GM12874 (cell line): ENCODE measurements around the gene CD86.

Experiments
- TF ChIP-seq, protein P1 (sequence below): IDR thresholded peaks from 2 replicates; pipeline ENCODE4 v1.5.1; 2011; ENCODE audit warnings: low read depth, mild to moderate bottlenecking, control low read depth, low read length, moderate library complexity; ENCODE audit not compliant: insufficient read depth

Gene CD86

DNA sequence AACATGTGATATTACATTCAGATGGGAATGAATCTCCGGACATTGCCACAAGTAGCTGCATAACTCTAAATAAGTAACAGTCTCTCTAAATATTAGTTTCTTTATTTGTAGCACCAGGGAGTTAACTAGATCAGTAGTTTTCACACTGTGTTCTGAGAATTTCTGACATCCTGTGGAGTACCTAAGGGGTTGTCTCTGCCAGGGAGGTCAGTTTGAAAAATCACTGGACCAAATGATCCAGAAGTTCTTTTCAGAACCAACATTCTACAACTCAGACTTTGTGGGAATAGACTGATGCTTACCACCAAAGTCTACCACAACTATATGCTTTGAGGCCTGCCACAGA is 24.1 kb upstream of the CD86 start:
- TF ChIP-seq, protein P1, sequence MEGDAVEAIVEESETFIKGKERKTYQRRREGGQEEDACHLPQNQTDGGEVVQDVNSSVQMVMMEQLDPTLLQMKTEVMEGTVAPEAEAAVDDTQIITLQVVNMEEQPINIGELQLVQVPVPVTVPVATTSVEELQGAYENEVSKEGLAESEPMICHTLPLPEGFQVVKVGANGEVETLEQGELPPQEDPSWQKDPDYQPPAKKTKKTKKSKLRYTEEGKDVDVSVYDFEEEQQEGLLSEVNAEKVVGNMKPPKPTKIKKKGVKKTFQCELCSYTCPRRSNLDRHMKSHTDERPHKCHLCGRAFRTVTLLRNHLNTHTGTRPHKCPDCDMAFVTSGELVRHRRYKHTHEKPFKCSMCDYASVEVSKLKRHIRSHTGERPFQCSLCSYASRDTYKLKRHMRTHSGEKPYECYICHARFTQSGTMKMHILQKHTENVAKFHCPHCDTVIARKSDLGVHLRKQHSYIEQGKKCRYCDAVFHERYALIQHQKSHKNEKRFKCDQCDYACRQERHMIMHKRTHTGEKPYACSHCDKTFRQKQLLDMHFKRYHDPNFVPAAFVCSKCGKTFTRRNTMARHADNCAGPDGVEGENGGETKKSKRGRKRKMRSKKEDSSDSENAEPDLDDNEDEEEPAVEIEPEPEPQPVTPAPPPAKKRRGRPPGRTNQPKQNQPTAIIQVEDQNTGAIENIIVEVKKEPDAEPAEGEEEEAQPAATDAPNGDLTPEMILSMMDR: no peak

DNA sequence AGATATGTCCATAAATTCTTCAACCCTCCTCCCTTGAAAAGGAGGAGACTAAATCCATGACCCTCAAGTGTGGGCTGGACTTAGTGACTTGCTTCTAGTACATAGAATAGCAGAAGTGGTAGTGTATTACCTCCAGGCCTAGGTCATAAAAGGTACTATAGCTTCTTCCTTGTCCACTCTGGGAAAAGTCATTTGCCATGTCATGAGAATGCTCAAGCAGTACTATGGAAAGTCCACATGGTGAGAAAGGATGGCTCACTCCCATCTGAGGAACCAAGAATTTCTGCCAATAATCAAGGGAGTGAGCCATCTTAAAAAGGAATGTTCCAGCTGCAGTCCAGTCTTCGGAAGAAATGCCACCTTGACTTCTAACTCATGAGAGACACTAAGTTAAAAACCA is 22.6 kb upstream of the CD86 start:
- TF ChIP-seq, protein P1: no peak

DNA sequence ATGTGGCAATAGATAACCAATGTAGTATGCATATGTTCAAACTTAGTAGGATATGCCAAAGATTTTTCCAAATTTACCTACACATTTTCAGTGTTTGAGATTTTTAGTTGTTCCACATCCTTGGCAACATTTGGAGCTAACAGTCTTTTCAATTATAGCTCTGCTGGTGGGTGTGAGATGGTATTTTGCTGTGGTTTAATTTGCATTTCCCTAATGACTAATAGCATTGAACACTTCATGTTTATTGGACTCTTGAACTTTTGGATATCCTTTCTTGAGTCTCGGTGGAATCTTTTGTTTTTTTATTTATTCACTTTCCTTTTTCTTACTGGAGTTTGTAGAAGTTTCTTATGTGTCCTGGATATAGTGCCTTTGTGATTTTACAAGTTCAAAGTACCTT is 22.1 kb upstream of the CD86 start:
- TF ChIP-seq, protein P1: no peak

DNA sequence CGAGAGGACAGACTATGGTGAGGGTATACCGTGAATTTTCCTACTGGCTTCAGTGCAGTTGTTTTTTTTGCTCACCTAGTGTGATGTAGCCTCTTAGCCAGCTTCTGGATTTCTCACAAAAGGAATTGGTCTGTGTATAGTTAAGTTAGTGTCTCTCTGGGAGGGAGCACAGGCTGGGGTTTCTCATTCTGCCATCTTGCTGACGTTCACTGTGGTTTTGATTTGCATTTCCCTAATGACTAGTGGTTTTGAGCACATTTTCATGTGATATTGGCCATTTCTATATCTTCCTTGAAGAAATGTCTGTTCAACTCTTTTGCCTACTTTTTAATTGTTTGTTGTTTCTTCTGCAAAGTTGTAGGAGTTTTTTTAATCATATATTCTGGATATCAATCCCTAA is 2.2 kb upstream of the CD86 start:
- TF ChIP-seq, protein P1: no peak

DNA sequence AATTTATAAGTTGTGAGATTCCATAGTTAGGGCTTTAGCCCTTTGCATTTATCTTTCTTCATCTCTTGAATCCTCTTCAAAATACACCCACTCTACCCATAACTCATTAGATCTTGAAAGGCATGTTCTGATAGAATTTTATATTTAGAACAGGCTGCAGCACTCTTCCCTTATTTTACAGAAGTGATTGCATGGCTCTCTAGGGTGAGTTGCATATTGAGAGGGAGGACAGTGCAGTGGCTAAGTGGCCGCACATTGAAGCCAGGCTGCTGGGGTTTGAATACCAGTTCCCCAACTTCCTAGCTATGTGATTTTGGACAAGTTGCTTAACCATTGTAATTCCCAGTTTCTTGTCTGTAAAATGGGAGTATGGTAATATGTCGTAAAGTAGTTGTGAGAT is 2.5 kb downstream of the CD86 start:
- TF ChIP-seq, protein P1: no peak

DNA sequence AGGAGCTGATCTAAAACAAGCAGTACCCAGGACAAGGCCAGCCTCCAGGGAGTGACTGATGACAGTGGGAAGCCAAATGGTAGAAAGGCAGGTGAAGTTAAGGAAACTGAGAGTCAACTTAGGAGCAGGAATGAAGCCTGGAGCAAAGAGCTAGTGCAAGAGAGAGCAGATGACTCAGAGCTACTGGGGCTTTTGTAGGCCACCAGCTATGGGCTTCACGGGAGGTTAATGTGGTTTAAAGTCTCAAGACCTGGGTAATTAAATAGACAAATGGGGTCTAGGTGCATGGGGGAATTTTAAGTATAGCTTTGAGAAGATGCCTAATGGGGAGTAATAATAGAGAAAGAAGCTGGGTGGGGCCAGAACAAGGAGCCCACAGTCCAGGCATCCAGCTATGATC is 3.1 kb downstream of the CD86 start:
- TF ChIP-seq, protein P1: no peak

DNA sequence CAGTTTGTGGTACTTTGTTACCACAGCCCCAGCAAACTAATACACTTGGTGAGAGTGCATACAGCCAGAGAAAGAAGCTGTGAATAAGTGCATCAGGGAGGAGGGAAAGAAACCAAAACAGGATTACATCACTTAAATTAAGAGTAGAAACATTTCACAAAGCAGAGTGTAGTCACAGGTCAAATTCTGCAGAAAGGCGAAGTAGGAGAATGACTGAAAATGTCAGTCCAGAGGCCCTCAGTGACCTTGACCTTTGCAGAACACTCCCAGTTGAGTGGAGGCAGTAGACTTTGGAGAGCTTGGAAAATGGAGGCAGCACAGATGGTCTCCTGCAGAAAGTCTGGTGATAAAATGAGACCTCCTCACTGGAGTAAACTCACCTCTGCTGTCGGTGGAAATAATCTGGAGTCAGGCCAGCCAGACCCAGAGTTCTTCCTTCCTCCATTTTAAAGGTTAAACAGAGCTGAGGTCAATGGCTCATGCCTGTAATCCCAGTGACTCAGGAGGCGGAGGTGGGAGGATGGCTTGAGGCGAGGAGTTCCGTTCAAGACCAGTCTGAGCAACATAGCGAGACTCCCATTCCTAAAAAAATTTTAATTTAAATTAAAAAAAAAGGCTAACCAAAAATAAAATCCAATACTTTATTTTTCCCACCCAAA is 5.0 kb downstream of the CD86 start:
- TF ChIP-seq, protein P1: no peak
